HG03460 (cell line): ENCODE data around the gene SH3RF3.
"Not testable (repeated sequence)": the region's sequence is repeated elsewhere in the genome, so short reads cannot be mapped to it uniquely, and the experiment has no call there.

Experiments
- ATAC-seq: cut with Tn5 transposase; IDR thresholded peaks from one replicate; pipeline ENCODE4 v1.9.1; 2021; ENCODE audit not compliant: unreplicated experiment

Gene SH3RF3

DNA sequence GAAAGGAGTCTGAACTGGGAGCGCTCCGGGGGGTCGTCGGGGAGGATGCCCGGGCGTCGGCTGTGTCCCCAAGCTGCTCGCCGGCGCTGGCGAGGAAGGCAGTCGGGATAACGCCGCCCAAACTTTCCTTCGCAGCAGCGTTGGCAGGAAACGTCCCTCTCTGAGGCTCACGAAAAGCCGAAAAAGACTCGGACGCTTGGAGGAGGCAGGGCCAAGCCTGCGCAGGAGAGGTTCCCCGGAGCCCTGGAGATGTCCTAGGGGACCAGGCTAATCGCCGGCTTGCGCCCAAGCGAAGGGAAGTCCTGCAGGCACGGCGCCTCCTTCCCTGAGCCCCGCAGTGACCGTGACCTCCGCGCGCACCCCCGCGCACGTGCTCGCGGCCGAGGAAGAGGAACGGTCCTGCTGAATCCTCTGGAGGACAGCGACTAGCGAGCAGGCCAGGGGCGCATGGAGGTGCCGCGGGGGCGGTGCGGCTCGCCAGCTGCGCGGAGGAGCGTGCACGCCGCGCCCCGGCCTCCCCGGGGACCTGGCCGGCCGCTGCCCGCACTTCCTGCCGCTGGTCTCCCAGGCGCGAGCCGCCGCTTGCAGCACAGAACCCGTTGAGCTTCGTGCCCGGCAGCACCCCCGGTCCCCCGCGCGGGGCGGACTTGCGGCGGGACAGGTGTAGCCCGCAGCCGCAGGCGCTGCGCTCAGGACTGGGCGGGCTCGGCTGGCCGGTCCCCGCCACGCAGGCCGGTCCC lies at the start of gene SH3RF3:
TSS of gene SH3RF3 (plus strand) at position 590 of the 740 bp plus-strand sequence.
- ATAC-seq = peak; percentile 38

DNA sequence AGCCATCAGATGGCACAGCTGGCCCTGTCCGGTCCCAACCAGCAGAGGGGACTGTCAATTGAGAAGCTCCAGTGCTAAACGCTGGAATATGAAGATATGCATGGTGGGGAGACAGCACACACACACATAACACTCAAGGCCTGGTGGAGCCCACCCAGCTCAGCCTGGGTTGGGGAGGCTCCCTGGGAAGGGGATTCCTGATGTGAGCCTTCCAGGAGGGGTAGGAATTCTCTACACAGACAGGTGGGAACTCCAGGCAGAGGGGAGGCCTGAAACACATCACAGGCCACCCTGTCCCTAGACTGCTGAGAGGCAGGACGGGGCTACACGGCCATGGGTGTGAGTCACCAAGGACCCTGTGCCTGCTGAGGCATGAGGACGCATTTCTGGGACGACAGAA lies 49.4 kb upstream of the SH3RF3 start:
- ATAC-seq = no peak

DNA sequence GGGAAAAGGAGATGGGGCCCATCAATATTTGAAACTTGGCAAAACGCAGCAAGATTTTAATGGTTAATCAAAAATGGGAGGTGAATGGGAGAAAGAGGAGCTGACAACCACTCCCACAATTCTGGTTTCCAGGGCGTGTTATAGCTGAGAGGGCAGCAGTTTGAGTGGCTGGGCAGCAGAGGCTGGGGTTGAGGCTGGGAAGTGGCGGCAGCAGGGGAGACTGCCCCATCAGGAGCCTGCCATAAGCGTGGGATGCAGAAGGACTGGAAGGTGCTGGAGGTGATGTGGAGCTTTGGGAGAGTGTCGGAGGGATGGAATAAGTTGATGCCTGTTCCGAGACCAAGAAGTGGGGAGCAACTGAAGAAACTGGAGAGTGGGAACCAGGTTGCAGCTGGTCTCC lies 48.9 kb upstream of the SH3RF3 start:
- no peak for ATAC-seq

DNA sequence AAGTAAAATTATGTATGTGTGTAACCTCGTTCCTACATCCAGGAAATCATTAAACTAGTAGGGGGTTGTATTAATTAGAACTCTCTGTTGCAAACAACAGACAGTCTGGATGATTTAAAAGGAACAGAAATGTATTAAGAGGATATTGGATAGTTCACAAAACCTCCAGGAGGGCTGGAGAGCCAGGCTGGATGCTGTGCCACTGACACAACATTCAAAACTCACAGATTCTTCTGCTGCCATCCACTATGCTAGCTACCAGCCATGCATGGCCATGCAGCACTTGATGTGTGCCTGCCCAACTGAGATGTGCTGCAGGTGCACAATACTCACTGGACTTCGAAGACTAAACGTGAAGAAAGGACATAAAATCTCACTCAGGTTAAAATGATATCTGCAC lies 48.2 kb upstream of the SH3RF3 start:
- ATAC-seq = no peak

DNA sequence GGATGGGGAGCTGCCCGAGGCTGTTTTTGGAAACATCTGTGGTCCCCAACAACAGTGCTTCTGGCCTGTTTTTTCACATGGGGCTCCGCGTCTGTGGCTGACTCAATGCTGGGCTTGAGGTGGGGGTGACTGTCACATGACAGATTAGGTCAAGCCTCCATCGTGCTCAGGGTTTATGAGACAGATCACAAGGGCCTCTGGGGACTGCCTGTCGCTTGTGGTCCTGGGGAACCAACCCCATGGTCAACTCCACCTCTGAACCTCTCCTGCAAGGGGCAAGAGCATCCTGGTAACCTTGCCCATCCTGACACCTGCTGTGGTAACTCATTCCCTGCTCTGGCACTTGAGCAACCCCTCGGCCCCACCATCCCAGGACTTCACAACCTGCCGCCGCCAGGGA lies 47.6 kb upstream of the SH3RF3 start:
- ATAC-seq = no peak

DNA sequence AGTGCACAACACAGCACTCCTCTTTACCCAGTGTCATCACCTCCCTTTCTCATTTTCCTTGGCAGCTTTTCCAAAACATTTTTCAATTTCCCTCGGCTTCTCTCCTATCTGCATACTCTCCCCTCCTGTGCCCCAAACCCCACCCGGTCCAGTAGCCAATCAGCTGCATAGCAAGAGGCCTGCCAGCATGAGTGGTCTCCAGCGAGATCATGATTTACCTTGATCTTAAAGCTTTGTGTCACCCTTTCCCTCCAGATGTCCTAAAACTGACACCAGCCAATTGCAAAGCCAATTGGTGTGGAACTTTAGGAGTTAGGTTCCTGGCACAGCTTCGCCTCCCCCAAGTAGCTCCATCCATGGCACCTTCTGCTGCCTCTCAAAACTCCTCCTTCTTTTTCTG lies 45.2 kb upstream of the SH3RF3 start:
- no peak for ATAC-seq

DNA sequence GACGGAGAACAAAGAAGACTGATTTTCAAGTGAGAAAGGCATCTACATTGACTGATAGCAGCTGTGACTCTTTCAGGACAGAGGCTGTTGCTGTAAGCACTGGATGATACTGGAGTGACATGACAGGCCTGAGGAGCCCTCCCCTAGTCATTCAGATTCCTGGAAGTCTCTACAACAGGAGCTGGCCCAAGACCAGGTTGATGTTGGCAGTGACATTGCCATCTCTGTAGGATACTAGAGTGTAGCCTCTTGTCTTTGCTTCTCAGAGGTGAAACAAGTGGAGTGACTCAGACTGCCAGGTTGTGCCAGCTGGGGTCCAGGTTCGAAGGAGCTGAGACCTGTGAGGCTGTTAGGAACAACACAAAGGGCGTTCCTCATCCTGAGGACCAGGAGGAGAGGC lies 44.7 kb upstream of the SH3RF3 start:
- ATAC-seq = no peak

DNA sequence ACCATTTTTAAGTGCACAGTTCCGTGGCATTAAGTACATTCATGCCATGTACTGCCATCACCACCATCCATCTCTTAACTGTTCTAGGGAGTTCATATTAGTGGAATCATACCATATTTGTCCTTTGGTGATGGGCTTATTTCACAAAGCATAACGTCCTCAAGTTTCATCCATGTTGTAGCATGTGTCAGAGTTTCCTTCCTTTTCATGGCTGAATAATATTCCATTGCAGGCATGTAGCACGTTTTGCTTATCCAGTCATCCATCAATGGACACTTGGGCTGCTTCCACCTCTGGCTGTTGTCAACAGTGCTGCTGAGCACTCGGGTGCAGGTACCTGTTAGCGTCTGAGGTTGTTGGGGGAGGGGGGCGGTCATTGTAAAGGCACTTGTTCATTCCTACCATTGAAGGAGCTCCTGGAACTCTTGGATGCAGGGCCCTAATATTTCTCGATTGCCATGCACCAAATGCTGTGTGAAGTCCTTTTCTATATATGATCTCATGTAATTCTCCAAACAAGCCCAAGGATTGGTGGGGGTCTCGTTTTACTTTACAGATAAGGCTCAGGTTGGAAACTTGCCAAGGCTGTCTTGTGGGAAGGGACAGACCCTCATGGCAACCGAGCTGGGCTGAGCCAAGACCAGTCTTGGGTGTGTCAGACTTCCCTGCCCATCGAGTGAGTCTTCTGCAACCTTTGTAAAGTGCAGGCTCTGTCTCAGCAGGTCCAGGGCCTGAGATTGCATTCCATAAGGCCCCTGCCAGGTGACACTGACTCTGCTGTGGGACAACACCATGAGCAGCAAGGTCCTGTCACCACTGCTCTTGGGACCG lies 42.9 kb upstream of the SH3RF3 start:
- no peak for ATAC-seq

DNA sequence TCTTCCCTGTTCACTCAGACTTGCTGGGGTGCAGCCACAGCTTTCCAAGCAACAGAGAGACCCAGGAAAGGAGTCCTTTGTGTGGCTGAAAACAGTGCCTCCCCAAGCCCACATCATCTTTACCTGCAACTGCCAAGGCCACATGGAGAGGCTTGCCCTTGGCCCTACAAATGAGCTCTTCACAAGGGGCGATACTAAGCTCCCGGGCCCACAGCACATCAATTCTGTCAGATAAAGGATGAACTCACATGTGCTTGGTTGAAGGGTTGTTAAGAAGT lies 42.3 kb upstream of the SH3RF3 start:
- no peak for ATAC-seq

DNA sequence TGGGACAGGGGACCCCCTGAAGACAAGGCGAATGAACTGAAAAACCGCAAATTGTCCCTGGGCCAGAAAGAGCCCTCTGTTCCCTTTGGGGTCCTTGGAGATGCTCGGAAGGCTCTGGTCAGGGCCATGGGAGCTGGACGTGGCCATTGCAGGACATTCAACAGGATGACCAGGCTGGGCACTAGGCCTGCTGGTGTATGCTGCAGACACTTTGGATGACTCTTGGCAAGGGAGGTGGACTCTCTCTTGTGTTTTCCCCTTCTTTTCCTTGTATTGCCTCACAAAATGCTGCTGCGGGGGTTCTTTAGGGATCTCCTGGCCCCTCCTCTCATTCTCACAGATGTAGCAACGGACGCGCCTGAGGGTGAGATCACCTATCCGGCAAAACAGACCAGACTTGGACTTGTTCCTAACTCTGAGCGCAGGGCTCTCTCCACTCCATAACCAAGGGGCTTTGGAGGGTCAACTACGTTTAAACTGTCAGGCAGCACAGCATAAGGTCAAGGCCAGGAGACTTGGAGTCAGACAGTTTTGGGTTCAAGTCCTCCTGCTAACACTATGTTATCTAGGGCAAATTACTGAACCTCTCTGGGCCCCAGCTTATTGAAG lies 41.8 kb upstream of the SH3RF3 start:
- ATAC-seq = no peak

DNA sequence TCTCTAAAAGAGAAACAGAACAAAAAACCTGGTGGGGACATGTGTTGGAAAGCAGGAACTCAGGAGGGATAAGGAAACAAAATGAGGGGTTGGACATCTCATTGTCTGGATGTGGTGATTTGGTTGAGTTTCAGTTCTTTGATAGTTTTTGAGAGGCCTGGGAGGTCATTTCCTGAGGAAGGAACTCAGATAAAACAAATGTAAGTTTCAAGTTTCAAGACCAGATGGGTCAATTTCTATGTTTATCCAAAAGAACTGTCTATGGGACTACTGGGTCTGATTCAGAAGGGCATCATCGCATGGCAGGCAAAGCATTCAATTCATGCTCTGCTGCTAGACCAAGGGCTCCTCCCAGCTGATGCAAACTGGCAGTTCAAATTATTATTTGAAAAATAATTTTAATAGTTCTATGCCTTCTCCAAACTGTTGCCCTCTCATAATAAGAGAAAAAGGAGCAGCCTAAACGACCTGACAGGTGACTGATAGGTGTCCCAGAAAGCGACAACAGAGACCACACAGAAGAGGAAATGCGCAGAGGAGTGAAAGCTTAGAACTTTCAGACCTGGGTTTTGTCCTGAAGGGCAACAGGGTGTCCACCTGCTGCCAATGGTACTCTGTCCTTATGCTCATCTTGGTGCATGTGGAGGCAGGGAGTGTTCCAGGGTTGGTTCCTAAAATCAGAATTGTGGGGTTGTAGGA lies 39.3 kb upstream of the SH3RF3 start:
- ATAC-seq = no peak

DNA sequence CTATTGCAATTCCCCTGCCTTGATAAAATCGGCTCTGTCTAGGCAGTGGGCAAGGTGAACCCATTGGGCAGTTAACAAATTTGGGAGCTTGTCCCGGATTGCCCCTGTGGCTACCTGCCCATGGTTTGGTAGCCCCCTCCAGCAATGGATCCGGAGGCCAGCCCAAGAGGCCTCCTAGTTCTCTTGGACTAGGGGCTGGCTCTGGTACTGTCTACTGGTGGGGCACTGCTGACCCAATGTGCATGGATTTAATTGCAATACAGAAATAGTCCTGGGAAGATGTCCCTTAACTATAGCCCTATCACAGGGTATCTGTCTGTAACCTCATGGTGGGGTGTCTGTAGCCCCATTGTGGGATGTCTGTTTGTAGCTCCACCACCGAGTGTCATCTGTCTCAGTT lies 37.5 kb upstream of the SH3RF3 start:
- ATAC-seq = no peak

DNA sequence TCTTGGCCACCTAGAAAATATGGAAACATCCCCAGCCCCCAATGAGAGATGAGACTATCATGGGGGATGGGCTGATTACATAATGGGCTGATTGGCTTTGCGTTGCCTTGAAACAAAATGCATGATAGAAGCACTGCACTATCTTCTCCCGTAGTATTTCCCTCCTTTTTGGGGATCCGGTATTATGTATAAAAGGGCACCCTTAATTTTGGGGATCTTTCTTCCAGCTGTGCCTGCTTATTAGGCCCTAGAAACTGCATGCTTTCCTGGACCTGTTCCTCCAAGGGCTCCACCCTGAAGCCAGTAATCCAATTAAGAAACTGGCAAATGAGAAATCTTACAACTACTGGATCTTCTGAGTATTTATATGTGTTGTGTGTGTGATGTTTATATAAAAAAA lies 34.9 kb upstream of the SH3RF3 start:
- ATAC-seq = no peak

DNA sequence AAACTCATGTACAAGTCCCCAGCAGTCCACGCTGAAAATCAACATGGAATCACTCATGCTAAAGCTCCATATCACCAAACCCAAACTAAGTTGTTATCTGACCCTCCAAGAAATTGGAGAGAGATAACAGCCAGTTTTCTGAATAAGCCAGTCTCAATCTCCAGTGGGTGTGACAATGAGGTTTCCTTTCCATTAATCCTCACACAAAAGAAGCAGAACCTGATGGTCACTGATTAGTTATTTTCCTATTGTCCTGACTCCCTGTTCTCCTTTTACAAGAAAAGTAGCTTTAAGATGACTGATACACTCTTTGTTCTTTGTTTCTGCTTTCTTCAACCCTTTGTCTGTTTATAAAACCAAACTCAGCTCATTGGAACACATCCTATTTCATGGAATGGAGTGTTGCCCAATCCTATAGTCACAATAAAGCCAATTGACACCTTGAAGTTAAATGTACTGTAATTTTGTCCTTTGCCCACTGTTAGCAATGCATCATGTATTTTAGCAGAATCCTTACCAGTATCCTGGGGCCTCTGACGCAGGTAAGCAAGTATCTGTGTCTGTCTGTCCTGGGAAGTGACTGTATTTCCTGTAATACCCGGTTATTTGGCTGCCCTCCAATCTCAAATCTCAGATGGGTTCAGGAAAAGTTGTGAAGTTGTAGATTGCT lies 30.6 kb upstream of the SH3RF3 start:
- no peak for ATAC-seq

DNA sequence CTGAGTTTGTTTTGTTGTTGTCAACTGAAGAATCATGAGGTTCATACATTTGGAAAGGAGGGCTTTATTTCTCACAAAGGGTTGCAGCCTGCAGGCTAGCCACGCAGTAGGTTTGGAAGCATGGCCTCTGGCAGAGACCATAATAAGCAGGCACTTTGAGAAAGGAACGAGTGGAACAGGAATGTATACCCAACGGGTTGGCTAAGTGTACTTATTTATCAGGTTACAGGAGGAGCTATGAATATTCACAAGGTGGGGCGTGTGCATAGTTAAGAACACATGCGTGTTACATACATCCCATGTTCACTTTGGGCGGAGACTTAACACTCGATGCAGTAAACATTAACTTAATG lies 30.1 kb upstream of the SH3RF3 start:
- no peak for ATAC-seq

DNA sequence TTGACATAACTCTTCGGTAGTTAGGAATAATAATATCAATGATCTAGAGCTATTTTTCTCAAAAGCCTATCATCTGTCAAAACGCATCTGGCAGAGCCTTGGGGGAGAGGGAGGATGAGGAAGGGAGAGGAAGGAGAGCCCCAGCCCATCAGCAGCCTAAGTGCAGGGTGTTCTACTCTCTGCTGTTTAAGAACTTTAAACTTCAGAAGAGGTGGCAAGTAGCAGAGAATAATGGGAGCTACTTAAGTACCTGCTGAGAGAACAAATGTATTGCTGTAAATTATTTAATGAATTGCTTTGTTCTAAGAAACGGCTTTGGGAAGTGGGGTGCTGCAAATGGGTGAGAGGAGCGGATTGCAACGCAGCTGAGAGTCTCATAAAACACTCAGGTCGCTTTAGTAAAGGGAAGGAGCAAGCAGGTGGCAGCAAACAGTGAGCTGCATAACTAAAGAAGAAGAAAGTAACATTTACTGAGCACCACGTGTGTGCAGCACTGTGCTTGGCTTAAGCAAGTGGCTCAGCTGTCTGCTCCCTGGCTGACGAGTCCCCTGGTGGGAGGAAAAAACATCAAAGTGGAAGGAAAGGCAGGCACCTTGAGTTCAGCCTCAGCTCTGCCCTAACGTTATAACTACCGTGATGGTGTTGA lies 26.3 kb upstream of the SH3RF3 start:
- ATAC-seq = no peak

DNA sequence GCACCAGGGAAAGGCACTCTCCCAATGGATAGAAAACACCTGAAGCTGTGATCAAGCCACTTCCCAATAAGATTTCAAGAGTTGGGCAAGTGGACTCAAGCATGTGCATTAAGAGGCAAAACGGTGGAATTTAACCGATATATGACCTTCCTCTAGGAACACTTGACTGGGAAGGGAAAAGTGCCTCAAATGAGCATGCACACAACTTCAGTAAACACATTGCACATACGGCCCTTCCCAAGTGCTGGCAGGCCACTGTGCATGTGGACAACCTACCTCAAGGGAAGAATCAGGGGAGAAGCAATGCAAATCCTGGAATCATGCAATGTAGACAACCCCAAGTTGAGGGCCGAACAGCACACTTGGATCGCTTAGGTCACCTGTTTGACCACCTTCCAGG lies 23.9 kb upstream of the SH3RF3 start:
- no peak for ATAC-seq

DNA sequence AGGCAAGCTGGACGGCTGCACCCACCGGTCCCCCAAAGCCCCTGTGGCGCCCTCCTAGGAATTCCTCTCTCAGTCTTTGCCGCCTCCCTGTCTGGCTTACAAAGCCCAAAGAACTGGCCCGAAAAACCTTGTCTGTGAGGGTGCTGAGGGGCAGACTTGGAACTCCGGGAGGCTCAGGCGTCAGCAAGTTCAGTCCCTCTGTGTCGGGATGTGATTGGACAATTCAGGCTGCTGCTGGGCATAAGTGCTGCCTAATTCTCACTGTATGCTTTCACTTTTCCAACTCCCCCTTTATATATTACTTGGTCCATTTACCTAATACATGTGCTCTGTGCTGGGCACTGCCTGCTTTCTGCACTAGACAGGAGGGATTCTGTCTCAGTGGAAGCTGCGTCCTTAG lies 20.3 kb upstream of the SH3RF3 start:
- ATAC-seq = no peak

DNA sequence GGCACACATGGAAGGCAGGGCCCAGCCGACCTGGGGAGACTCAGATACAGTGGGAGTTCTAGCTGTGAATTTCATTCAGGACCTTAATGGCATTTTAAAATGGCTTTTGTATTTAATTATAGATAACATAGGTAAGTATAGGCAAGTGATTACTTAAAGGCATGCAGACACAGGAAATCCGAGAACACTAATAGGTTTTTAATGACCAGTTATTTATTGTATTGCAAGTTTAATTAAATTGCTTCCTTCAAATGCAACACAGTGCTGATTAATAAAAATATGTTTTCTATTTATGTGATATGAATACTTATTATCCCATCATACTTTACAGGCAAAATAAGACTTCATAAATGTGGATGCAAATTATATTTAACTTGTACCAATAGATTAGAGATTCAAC lies 19.7 kb upstream of the SH3RF3 start:
- ATAC-seq = no peak

DNA sequence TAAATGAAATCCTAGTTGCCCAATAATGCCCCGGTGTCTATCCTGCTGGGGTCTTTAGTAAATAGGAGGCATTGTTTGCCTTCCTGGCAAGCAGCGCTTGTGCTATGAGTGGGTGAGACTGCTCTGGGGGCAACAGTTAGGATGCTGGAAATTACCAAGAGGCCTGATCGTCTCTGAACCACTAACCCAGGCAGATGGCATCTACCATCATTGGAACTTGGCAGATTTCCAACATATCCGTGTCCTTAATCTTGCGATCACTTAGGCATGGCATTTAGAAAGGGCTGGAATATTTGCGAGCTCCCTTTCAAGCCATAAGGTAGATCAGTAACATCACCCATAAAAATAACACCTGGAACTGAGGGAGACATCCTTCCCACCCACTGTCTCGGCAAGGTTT lies 18.8 kb upstream of the SH3RF3 start:
- ATAC-seq = no peak

DNA sequence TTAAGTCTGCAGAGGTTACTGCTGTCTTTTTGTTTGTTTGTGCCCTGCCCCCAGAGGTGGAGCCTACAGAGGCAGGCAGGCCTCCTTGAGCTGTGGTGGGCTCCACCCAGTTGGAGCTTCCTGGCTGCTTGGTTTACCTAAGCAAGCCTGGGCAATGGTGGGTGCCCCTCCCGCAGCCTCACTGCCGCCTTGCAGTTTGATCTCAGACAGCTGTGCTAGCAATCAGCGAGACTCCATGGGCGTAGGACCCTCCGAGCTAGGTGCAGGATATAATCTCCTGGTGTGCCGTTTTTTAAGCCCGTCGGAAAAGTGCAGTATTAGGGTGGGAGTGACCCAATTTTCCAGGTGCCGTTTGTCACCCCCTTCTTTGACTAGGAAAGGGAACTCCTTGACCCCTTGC lies 11.8 kb upstream of the SH3RF3 start:
- not testable (repeated sequence) for ATAC-seq
